H1 (cell line): ENCODE measurements around the gene TSC1. TPM values are rescaled to one million over a fixed set of nuclear protein-coding genes. Genes with fewer than 3 reads are reported as not detected.

ENCODE experiments used
- CTCF ChIA-PET: fragments of 300-600 bp; sonication (Branson Sonifier 250); formaldehyde crosslinking; loops from one replicate; lab custom pipeline; 2021; ENCODE audit not compliant: partially characterized antibody; lab: Charles Lee
- POLR2A ChIA-PET: fragments of 300-600 bp; sonication (Branson Sonifier 250); formaldehyde crosslinking; loops from one replicate; lab custom pipeline; 2021; ENCODE audit warnings: inconsistent platforms; ENCODE audit not compliant: partially characterized antibody; lab: Charles Lee
- DNase-seq, 2 experiments: peaks; one replicate each; pipeline versions ENCODE4 v3.0.0 to v3.0.0-alpha.2; 2010 to 2022; ENCODE audit warnings: low spot score in 2 of 2, low read depth in 1 of 2, mixed read lengths in 1 of 2
- FAIRE-seq: peaks from 2 replicates; lab custom pipeline; 2011; peaks lifted over from hg19 to GRCh38; lab: Jason Lieb, UNC
- H2AFZ ChIP-seq: 2 replicates; pipeline ENCODE4 v1.8.1; 2012; ENCODE audit warnings: low read length, inconsistent platforms
- H2AK5ac ChIP-seq: 2 replicates; pipeline ENCODE4 v1.6.1; 2013; ENCODE audit warnings: low read depth, low read length
- H2BK120ac ChIP-seq: replicated peaks from 2 replicates; pipeline ENCODE3; 2013; ENCODE audit warnings: low read depth, low read length, inconsistent platforms
- H2BK12ac ChIP-seq: 2 replicates; pipeline ENCODE4 v1.6.1; 2013; ENCODE audit warnings: low read depth, low read length
- H2BK15ac ChIP-seq: 2 replicates; pipeline ENCODE4 v1.6.1; 2013; ENCODE audit warnings: low read length
- H2BK20ac ChIP-seq: 2 replicates; pipeline ENCODE4 v1.6.1; 2013; ENCODE audit warnings: low read length
- H2BK5ac ChIP-seq: 2 replicates; pipeline ENCODE4 v1.6.1; 2013; ENCODE audit warnings: low read depth, low read length
- H3K14ac ChIP-seq: 2 replicates; pipeline ENCODE4 v1.6.1; 2013; ENCODE audit warnings: inconsistent platforms; ENCODE audit not compliant: insufficient read length
- H3K18ac ChIP-seq: 2 replicates; pipeline ENCODE4 v1.6.1; 2013; ENCODE audit warnings: low read length; ENCODE audit errors: extremely low read depth
- H3K23ac ChIP-seq: 2 replicates; pipeline ENCODE4 v1.6.1; 2013; ENCODE audit warnings: inconsistent platforms; ENCODE audit not compliant: insufficient read length
- H3K23me2 ChIP-seq: 2 replicates; pipeline ENCODE4 v1.6.1; 2013; ENCODE audit warnings: low read depth, low read length
- H3K27ac ChIP-seq: 2 replicates; pipeline ENCODE4 v1.6.1; 2011; ENCODE audit warnings: low read depth, low read length, inconsistent platforms
- H3K27me3 ChIP-seq, 4 experiments: replicated peaks in 1 of 4; 1 replicate in 1 of 4; 2 replicates in 3 of 4; pipeline versions ENCODE4 v1.6.1 to v1.8.1; 2011 to 2013; ENCODE audit warnings: low read length in 3 of 4, mild to moderate bottlenecking in 3 of 4, inconsistent platforms in 2 of 4, mixed read lengths in 2 of 4, moderate library complexity in 1 of 4; ENCODE audit not compliant: control insufficient read depth in 3 of 4, insufficient read depth in 3 of 4; ENCODE audit errors: extremely low read depth in 1 of 4
- H3K36me3 ChIP-seq, 4 experiments: 2 replicates each; pipeline versions ENCODE4 v1.6.1 to v1.8.1; 2011 to 2013; ENCODE audit warnings: mild to moderate bottlenecking in 4 of 4, low read length in 3 of 4, moderate library complexity in 2 of 4, control low read depth in 1 of 4, inconsistent platforms in 1 of 4; ENCODE audit not compliant: insufficient read depth in 4 of 4, control insufficient read depth in 2 of 4
- H3K4ac ChIP-seq: replicated peaks from 2 replicates; pipeline ENCODE3; 2013; ENCODE audit warnings: low read length, low read depth, mixed read lengths, inconsistent platforms; ENCODE audit not compliant: insufficient read length
- H3K4me1 ChIP-seq, 4 experiments: replicated peaks in 1 of 4; 1 replicate in 1 of 4; 2 replicates in 3 of 4; pipeline versions ENCODE4 v1.6.1 to v1.8.1; 2011 to 2013; ENCODE audit warnings: low read length in 3 of 4, inconsistent platforms in 2 of 4, mixed read lengths in 1 of 4; ENCODE audit not compliant: insufficient read depth in 4 of 4, control insufficient read depth in 3 of 4
- H3K4me2 ChIP-seq, 2 experiments: 2 replicates each; pipeline versions ENCODE4 v1.6.1 to v1.8.1; 2011 to 2013; ENCODE audit warnings: low read depth in 2 of 2, low read length in 2 of 2, control low read depth in 1 of 2, inconsistent platforms in 1 of 2, mild to moderate bottlenecking in 1 of 2; ENCODE audit not compliant: insufficient read depth in 1 of 2
- H3K4me3 ChIP-seq, 4 experiments: fragments of 200-600, 300-600 bp in 1 of 4; sonication (generic), shearing (Covaris generic), sonication (Bioruptor Twin) in 1 of 4; 2 replicates each; pipeline versions ENCODE4 v1.5.1 to v1.8.1; 2011 to 2016; ENCODE audit warnings: low read length in 4 of 4, low read depth in 3 of 4, control low read depth in 2 of 4, inconsistent platforms in 2 of 4, mild to moderate bottlenecking in 2 of 4, mixed read lengths in 1 of 4, moderate library complexity in 1 of 4; ENCODE audit not compliant: insufficient read depth in 2 of 4; ENCODE audit errors: extremely low read depth in 1 of 4
- H3K56ac ChIP-seq: replicated peaks from 2 replicates; pipeline ENCODE3; 2013; ENCODE audit warnings: low read depth, mild to moderate bottlenecking, mixed read lengths, low read length, inconsistent platforms; ENCODE audit not compliant: insufficient read length
- H3K79me1 ChIP-seq: 2 replicates; pipeline ENCODE4 v1.6.1; 2013; ENCODE audit warnings: low read depth, low read length, control low read depth
- H3K79me2 ChIP-seq, 2 experiments: 2 replicates each; pipeline versions ENCODE4 v1.6.1 to v1.8.1; 2012 to 2013; ENCODE audit warnings: low read length in 2 of 2, mild to moderate bottlenecking in 2 of 2, inconsistent platforms in 1 of 2; ENCODE audit not compliant: insufficient read depth in 2 of 2, control insufficient read depth in 1 of 2
- H3K9ac ChIP-seq, 4 experiments: replicated peaks in 1 of 4; 1 replicate in 1 of 4; 2 replicates in 3 of 4; pipeline versions ENCODE4 v1.6.1 to v1.8.1; 2011 to 2013; ENCODE audit warnings: low read depth in 3 of 4, low read length in 3 of 4, control low read depth in 2 of 4, mild to moderate bottlenecking in 2 of 4, moderate library complexity in 2 of 4, inconsistent platforms in 1 of 4; ENCODE audit errors: extremely low read depth in 1 of 4
- H3K9me3 ChIP-seq, 2 experiments: 2 replicates each; pipeline versions ENCODE4 v1.6.1 to v1.8.1; 2012 to 2013; ENCODE audit warnings: mild to moderate bottlenecking in 2 of 2, moderate library complexity in 2 of 2, control low read depth in 1 of 2, inconsistent platforms in 1 of 2, low read depth in 1 of 2, low read length in 1 of 2, mixed read lengths in 1 of 2; ENCODE audit not compliant: insufficient read depth in 2 of 2
- H4K20me1 ChIP-seq, 2 experiments: replicated peaks in 1 of 2; 2 replicates each; pipeline versions ENCODE3 to v1.8.1; 2011 to 2013; ENCODE audit warnings: inconsistent platforms in 2 of 2, low read length in 2 of 2, mild to moderate bottlenecking in 1 of 2; ENCODE audit not compliant: insufficient read depth in 2 of 2, control insufficient read depth in 1 of 2
- H4K5ac ChIP-seq: 2 replicates; pipeline ENCODE4 v1.6.1; 2013; ENCODE audit warnings: low read length, low read depth, mixed read lengths, inconsistent platforms; ENCODE audit not compliant: insufficient read length
- H4K8ac ChIP-seq: 2 replicates; pipeline ENCODE4 v1.8.0; 2013; ENCODE audit warnings: mild to moderate bottlenecking, moderate library complexity, low read length, inconsistent platforms; ENCODE audit not compliant: insufficient read depth; ENCODE audit errors: extremely low read depth
- H4K91ac ChIP-seq: replicated peaks from 2 replicates; pipeline ENCODE3; 2013; ENCODE audit warnings: low read length, mixed read lengths, inconsistent platforms; ENCODE audit not compliant: insufficient read length
- HDAC6 ChIP-seq: IDR thresholded peaks from one replicate; pipeline ENCODE4 v1.7.1; 2012; ENCODE audit warnings: low read depth, mild to moderate bottlenecking, inconsistent platforms, low read length, moderate library complexity
- JUND ChIP-seq: IDR thresholded peaks from 2 replicates; pipeline ENCODE4 v1.6.1; 2011; ENCODE audit warnings: mild to moderate bottlenecking, improper control_type of control experiment, low read length
- YY1 ChIP-seq: IDR thresholded peaks from 2 replicates; pipeline ENCODE4 v1.6.1; 2011; ENCODE audit warnings: low read depth, mild to moderate bottlenecking, low read length
- WGBS, 2 experiments: shearing (Covaris generic) in 1 of 2; methylation state at CpG; one replicate each; pipeline versions ENCODE4 v1.1.6 to v1.1.7; 2013 to 2015; ENCODE audit warnings: low lambda C conversion rate in 2 of 2, mixed read lengths in 2 of 2, inconsistent platforms in 1 of 2, low coverage in 1 of 2, missing lambda C conversion rate in 1 of 2; ENCODE audit not compliant: insufficient replicate concordance in 2 of 2, insufficient coverage in 1 of 2, insufficient read length in 1 of 2; ENCODE audit errors: extremely low coverage in 1 of 2, missing lambda C conversion rate in 1 of 2; 5-methylcytosine and 5-hydroxymethylcytosine counted together
- polyA plus RNA-seq, 7 experiments: library from polyadenylated mRNA; depleted of rRNA in 3 of 7; stranded (reverse) in 5 of 7; unstranded in 2 of 7; fragments of >200 nt in 5 of 7; fragments of 200-250 nt in 2 of 7; gene quantifications; 1 replicate in 5 of 7; 2 replicates in 1 of 7; 4 replicates in 1 of 7; pipeline versions ENCODE4 v1.2.1 to v1.2.3, GENCODE V29; 2011 to 2013; ENCODE audit warnings: missing spikeins in 2 of 7, mixed read lengths in 2 of 7
- total RNA-seq: library from RNA; stranded (reverse); fragmentation: NEBNext Ultra II Directional; extraction: Animal tissue kit (Norgen Biotek cat#: 25700); gene quantifications from 2 replicates; pipeline ENCODE4 v1.2.1, GENCODE V29; 2021

Gene TSC1
- total and polyA plus RNA-seq, 2 of the 8 experiments (the other 6 are each of a cell fraction or from before 2014, with no cell fraction given): 37.2 to 46.0 TPM

GRCh38 chr9:132955123-132955522 is 10.7 kb upstream of the TSC1 start:
- Histone ChIP-seq H3K36me3 (no peaks in the 10 kb centered on the region), H2BK20ac (no peak overlapping the region), H4K91ac (no peak overlapping the region), H3K14ac (no peak overlapping the region), H4K5ac (no peak overlapping the region), H3K23me2 (no peaks in the 10 kb centered on the region), H2BK120ac (no peak overlapping the region), H3K4me1 (no peaks in the 10 kb centered on the region), H3K4ac (no peak overlapping the region), H3K9me3 (no peaks in the 10 kb centered on the region), H3K18ac (no peak overlapping the region), H3K79me1 (no peaks in the 10 kb centered on the region), H3K23ac (no peak overlapping the region), H3K27ac (no peak overlapping the region), H2AK5ac (no peak overlapping the region), H2AFZ (no peak overlapping the region), H3K4me2 (no peak overlapping the region), H2BK12ac (no peak overlapping the region), H2BK5ac (no peak overlapping the region), H3K4me3 (no peak overlapping the region), H3K56ac (no peak overlapping the region), H4K20me1 (no peaks in the 10 kb centered on the region), H4K8ac (no peak overlapping the region), H2BK15ac (no peak overlapping the region), H3K9ac (no peak overlapping the region), H3K27me3 (no peaks in the 10 kb centered on the region), H3K79me2 (no peaks in the 10 kb centered on the region)
- 100% methylated on average over 2 of the region's 2 CpGs; no CpG with 5 or more reads in 1 of the 2 experiments for WGBS, 2 experiments
- ChIA-PET CTCF (interaction anchor here (1.1 kb wide), 1 partner anchor 27 kb away, joined by 3 read pairs; no protein-coding TSS in a partner anchor), POLR2A (interaction anchor here (1.6 kb wide), 1 partner anchor 9 kb away, joined by 4 read pairs; no protein-coding TSS in a partner anchor)
- DNase-seq (no peak), FAIRE-seq (no peak)
- no peak for TF ChIP-seq HDAC6
- no peak for TF ChIP-seq JUND
- no peak for TF ChIP-seq YY1
